H54 (cell line): ENCODE results near the gene MXD4.
"Not testable (repeated sequence)": the region's sequence is repeated elsewhere in the genome, so short reads cannot be mapped to it uniquely, and the experiment has no call there.

ENCODE experiments used
- DNase-seq: peaks from one replicate; pipeline ENCODE4 v3.0.0; 2011; ENCODE audit warnings: low spot score, mixed read lengths; ENCODE audit not compliant: insufficient read length
- FAIRE-seq: peaks from 3 replicates; lab custom pipeline; 2011; peaks lifted over from hg19 to GRCh38; lab: Jason Lieb, UNC
- POLR2A ChIP-seq: IDR thresholded peaks from 2 replicates; pipeline ENCODE4 v1.6.1; 2011; ENCODE audit warnings: low read depth, mild to moderate bottlenecking, low read length

MXD4 gene

DNA sequence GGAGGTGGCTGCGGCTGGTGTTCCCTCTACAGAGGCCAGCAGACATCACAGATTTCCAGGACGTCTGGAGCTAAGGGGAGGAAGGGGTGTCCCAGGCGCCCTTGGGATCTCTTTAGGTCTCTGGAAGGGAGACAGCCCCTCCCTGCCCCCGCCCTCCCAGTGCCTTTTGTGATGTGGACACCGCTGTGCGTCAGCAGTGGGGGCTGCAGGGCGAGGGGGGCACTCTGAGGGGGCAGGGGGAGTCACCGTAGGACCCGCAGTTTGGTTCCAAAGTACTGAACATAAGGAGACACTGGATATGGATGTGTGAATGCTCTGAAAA is 25.6 kb upstream of the MXD4 start:
- no peak for FAIRE-seq
- no peak for DNase-seq
- no peak for TF ChIP-seq POLR2A

DNA sequence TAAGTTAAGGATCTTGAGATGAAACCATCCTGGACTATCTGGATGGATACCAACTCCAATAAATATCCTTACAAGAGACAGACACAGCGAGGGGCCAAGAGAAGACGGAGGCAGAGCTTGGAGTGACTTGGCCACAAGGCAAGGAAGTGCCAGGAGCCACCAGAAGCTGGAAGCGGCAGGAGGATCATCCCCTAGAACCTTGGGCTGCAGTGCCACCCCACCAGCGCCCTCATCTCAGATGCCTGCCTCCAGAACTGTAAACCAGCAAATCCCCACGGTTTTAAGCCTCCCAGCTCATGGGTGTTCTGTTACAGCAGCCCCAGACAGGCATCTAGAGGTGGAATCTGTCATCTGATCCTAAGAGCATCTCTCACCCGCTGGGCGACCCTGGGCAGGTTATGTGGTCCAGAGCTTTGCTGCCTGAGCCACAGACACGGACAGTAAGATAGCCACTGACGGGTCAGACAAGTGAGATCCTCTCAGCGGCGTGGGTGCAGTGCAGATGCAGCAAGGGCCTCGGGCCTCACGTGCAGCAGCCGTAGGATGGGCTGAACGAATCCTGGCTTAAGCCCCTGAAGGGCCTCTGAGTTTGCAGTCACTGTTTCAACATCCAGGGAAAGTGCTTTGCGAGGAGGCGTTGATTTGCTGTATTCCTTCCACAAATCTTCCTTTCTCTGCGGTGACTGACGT is 25.1 kb upstream of the MXD4 start:
- FAIRE-seq = no peak
- DNase-seq = no peak
- TF ChIP-seq POLR2A = no peak

DNA sequence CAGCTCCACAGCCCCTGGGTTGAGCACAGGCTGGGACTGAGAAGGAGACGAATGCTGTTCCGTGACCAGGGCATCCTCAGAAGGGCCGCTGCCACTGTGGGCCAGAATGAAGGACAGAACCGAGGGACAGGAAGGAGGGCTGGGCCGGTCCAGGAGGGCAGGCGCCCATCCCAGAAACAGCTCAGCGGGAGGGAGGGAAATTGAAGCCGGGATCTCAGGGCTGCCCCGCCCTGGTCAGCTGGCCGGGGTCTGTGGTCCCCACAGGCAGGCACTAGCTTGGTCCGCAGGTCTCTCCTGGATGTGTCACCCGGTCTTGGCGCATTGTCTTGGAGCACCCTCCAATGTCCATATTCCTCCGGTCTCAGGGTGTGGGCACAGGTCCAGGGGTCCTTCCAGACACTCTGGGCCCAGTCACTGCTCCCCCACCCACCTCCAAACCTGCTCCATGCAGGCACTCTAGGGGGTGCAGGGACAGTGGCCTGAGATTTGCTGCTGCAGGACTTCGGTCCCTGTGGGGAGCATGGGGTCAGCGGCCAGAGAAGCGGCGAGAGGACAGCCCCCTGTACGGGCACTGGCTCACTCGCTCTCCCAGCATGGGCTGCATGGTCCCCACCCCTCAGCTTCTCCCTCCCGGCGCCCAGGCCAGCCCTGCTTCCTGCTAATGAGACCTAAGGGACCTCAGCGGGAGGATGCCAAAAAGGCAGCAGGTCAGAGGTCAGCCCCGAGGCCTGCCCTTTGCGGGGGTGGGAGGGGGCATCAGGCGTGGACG is 23.9 kb upstream of the MXD4 start:
- no peak for DNase-seq
- no peak for FAIRE-seq
- no peak for TF ChIP-seq POLR2A

GRCh38 chr4:2284934-2285612 is 23.2 kb upstream of the MXD4 start:
- FAIRE-seq (no peak), DNase-seq (no peak)
- no peak for TF ChIP-seq POLR2A

DNA sequence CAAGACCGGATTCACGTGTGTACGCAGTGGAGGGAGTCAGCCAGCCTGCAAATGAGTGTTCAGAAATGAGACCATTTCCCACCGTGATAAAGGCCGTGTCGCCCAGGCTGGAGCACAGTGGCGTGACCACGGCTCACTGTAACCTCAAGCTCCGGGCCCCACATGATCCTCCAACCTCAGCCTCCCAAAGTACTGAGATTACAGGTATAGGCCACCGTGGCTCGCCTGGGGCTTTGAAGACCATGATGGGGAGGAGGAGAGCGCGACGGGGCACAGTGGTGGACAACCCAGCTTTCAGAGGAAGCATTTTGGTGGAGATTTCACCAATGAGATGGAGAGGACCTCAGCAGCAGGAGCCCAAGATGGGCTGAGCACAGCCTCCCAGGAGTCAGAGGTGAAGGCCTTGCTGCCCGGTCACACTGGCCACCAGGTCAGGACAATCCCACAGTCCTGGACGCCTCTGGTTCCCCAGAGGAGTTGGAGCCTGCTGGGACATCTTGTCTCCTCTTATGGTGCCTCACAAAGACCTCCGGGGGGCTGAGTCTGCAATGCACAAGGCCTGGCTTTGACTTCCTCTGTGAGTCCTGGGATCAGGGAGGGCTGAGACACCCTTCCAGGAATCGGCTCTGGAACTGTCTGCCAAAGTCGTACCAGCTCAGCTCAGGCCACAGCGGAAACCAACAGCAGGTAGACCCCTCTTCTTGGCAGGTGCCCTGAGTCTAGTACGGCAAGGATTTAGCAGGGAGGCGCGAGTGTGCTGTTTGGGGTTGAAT is 22.4 kb upstream of the MXD4 start:
- no peak for FAIRE-seq
- no peak for TF ChIP-seq POLR2A
- DNase-seq = no peak

- TF ChIP-seq POLR2A = no peak
- FAIRE-seq = no peak
- DNase-seq = no peak
These were observed 21.3 kb upstream of the MXD4 start for GRCh38 chr4:2283199-2283711.

GRCh38 chr4:2281575-2282343 is 19.9 kb upstream of the MXD4 start:
- no peak for TF ChIP-seq POLR2A
- DNase-seq (no peak), FAIRE-seq (no peak)

DNA sequence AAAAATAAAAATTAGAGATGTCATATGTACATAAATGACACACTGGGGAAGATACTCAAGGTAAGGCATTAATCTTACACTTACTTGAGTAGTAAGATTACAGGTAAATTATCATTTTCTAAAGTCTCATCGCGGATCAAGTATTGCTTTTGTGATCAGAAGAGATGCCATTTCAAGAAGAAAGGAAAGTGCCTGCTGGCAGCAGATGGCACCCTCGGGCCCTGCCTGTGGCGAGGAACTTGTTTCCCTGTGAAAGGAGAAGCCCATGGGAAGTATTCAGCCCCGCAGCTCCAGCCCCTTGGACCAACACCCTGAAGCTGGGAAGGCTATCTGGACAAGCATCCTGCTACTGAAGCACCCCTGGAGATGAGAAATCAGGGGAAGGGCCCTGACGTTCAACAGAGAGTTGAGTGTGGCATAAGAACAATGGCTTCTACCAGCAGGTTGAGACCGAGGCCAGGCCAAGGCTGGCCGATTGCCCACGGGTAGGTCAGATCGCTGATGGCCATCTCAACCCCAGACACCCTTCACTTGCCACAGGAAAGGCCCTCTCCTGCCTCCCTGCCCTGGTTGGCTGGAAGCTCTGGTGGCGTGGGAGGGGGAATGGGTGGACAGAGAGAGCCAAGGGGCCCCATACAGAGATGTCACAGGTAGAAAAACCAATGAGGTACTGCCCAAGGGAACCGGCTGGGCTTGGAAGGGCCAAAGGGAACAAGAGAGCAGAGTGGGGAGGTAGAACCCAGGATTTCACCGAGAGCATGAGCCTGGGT is 18.8 kb upstream of the MXD4 start:
- TF ChIP-seq POLR2A = no peak
- DNase-seq (no peak), FAIRE-seq (no peak)

DNA sequence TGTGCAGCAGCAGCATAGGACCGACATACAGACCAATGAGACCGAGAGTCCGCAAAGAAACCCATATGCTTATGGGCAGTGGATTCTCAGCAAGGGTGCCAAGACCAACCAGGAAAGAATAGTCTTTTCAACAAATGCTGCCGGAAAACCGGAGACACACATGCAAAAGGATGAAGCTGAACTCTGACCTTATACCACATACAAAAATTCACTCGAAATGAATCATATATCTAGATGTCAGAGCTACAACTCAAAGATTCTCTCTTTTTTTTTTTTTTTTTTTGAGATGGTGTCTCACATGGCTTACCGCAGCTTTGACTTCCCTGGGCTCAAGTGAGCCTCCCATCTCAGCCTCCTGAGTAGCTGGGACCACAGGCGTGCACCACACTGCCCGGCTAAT is 16.0 kb upstream of the MXD4 start:
- TF ChIP-seq POLR2A = no peak
- no peak for FAIRE-seq
- DNase-seq = no peak

GRCh38 chr4:2276581-2277325 is 14.8 kb upstream of the MXD4 start:
- no peak for TF ChIP-seq POLR2A
- DNase-seq (no peak), FAIRE-seq (no peak)

- FAIRE-seq (no peak), DNase-seq (no peak)
- TF ChIP-seq POLR2A = no peak
These were observed 13.8 kb upstream of the MXD4 start for GRCh38 chr4:2275546-2276251.

GRCh38 chr4:2275044-2275397 is 13.1 kb upstream of the MXD4 start:
- not testable (repeated sequence) for FAIRE-seq, DNase-seq
